GM23248 (cell line): ENCODE measurements around the gene COL23A1. TPM values are rescaled to one million over a fixed set of nuclear protein-coding genes. Genes with fewer than 3 reads are reported as not detected.
A peak's percentile ranks its signal among the peaks of the same experiment; 100 is the strongest.
"Not testable (repeated sequence)": the region's sequence is repeated elsewhere in the genome, so short reads cannot be mapped to it uniquely, and the experiment has no call there.

Source experiments
- DNase-seq: peaks from one replicate; pipeline ENCODE4 v3.0.0-alpha.2; 2015
- H2AFZ ChIP-seq: fragments of 200-600 bp; sonication (generic); 2 replicates; pipeline ENCODE4 v1.6.1; 2016; ENCODE audit warnings: antibody characterized with exemption
- H3F3A ChIP-seq: fragments of 200-600 bp; sonication (generic); 2 replicates; pipeline ENCODE4 v1.6.1; 2016; ENCODE audit warnings: mild to moderate bottlenecking, antibody characterized with exemption, mixed run types; ENCODE audit not compliant: insufficient read depth
- H3K27ac ChIP-seq: fragments of 200-600 bp; sonication (generic); 2 replicates; pipeline ENCODE4 v1.5.1; 2016; ENCODE audit warnings: mild to moderate bottlenecking
- H3K27me3 ChIP-seq: fragments of 200-600 bp; sonication (generic); replicated peaks from 2 replicates; pipeline ENCODE4 v1.6.1; 2016; ENCODE audit warnings: mild to moderate bottlenecking; ENCODE audit not compliant: insufficient read depth
- H3K36me3 ChIP-seq: fragments of 200-600 bp; sonication (generic); 2 replicates; pipeline ENCODE4 v1.6.1; 2016; ENCODE audit warnings: low read depth, mild to moderate bottlenecking
- H3K4me1 ChIP-seq: fragments of 200-600 bp; sonication (generic); 2 replicates; pipeline ENCODE4 v1.6.1; 2016; ENCODE audit warnings: mild to moderate bottlenecking; ENCODE audit not compliant: insufficient read depth
- H3K4me2 ChIP-seq: fragments of 200-600 bp; sonication (generic); one replicate; pipeline ENCODE4 v1.6.1; 2016; ENCODE audit warnings: mild to moderate bottlenecking; ENCODE audit not compliant: unreplicated experiment
- H3K4me3 ChIP-seq: fragments of 200-600 bp; sonication (generic); 2 replicates; pipeline ENCODE4 v1.5.1; 2016; ENCODE audit warnings: mild to moderate bottlenecking
- H3K79me2 ChIP-seq: fragments of 200-600 bp; sonication (generic); 2 replicates; pipeline ENCODE4 v1.6.1; 2016; ENCODE audit warnings: mild to moderate bottlenecking; ENCODE audit not compliant: insufficient read depth
- H3K9ac ChIP-seq: fragments of 200-600 bp; sonication (generic); 2 replicates; pipeline ENCODE4 v1.6.1; 2016; ENCODE audit warnings: mild to moderate bottlenecking
- H3K9me2 ChIP-seq: fragments of 200-600 bp; sonication (generic); 2 replicates; pipeline ENCODE4 v1.6.1; 2016; ENCODE audit warnings: mixed run types, mild to moderate bottlenecking, moderate library complexity; ENCODE audit not compliant: insufficient read depth
- H3K9me3 ChIP-seq: fragments of 200-600 bp; sonication (generic); one replicate; pipeline ENCODE4 v1.6.1; 2017; ENCODE audit warnings: low read depth
- H4K20me1 ChIP-seq: fragments of 200-600 bp; sonication (generic); 2 replicates; pipeline ENCODE4 v1.6.0; 2016; ENCODE audit not compliant: insufficient read depth
- EZH2 ChIP-seq: fragments of 200-600 bp; sonication (generic); IDR thresholded peaks from 2 replicates; pipeline ENCODE4 v1.6.1; 2018; ENCODE audit warnings: antibody characterized with exemption, mild to moderate bottlenecking; ENCODE audit not compliant: insufficient read depth, poor library complexity, severe bottlenecking
- EZH2phosphoT487 ChIP-seq: fragments of 200-600 bp; sonication (generic); IDR thresholded peaks from 2 replicates; pipeline ENCODE4 v1.6.1; 2018; ENCODE audit warnings: antibody characterized with exemption, moderate library complexity, mild to moderate bottlenecking, low read depth; ENCODE audit not compliant: insufficient read depth
- WGBS, 2 experiments: methylation state at CpG; one replicate each; pipeline ENCODE4 v1.1.6; 2015 to 2017; ENCODE audit warnings: low lambda C conversion rate in 2 of 2, low coverage in 1 of 2; ENCODE audit errors: missing lambda C conversion rate in 2 of 2; 5-methylcytosine and 5-hydroxymethylcytosine counted together
- in situ Hi-C: fragments of 300-500 bp; cut with MboI; formaldehyde crosslinking; loops from 2 replicates; pipeline ENCODE4 v1.15.0; 2020
- polyA plus RNA-seq: library from polyadenylated mRNA; unstranded; fragments of >200 nt; fragmentation: Nextera tagmentation; extraction: Ambion mirVana; gene quantifications from 2 replicates; pipeline ENCODE4 v1.2.1, GENCODE V29; 2016
- total RNA-seq: library from RNA; depleted of rRNA; stranded (reverse); fragments of >200 nt; shearing (Covaris generic); gene quantifications from 2 replicates; pipeline ENCODE4 v1.2.3, GENCODE V29; 2014

COL23A1 gene
- total and polyA plus RNA-seq, 2 experiments from 2014 or later: not detected

DNA sequence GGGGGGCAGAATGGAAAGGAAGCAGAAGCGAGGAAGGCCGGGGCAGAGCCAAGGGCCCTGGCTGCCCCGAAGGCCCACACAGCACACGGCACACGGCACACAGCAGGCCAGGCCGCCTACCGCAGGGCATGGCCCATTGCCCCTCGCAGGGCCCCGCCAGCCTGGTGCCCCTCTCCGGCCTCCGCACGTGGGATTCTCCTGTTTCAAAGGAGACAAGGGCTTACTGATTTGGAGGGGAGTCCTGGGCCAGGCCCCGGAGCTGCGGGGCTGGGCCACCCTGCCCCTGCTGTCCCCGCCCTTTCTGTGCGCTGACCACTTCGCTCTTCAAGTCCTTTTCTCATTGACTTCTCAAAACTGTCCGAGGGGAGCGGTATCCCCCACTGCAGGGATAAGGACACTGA is 349.9 kb downstream of the COL23A1 start:
- Histone ChIP-seq H3K79me2 (no peaks in the 10 kb centered on the region), H3K4me2 (no peak overlapping the region), H3F3A (0 out of 2 replicates have a peak, but pooled peaks cover 4% of the 10 kb centered on the region), H4K20me1 (no peaks in the 10 kb centered on the region), H2AFZ (no peak overlapping the region), H3K27me3 (no peaks in the 10 kb centered on the region), H3K9me3 (no peaks in the 10 kb centered on the region), H3K4me3 (no peak overlapping the region), H3K36me3 (no peaks in the 10 kb centered on the region), H3K27ac (no peak overlapping the region), H3K9me2 (no peaks in the 10 kb centered on the region), H3K4me1 (peaks cover 12% of the 10 kb centered on the region), H3K9ac (no peak overlapping the region)
- TF ChIP-seq EZH2phosphoT487 (no peak), EZH2 (no peak)
- 54 to 75% methylated on average over 7 to 18 of the region's 19 CpGs for WGBS, 2 experiments
- no peak for DNase-seq
- in situ Hi-C loops: no loop called here

DNA sequence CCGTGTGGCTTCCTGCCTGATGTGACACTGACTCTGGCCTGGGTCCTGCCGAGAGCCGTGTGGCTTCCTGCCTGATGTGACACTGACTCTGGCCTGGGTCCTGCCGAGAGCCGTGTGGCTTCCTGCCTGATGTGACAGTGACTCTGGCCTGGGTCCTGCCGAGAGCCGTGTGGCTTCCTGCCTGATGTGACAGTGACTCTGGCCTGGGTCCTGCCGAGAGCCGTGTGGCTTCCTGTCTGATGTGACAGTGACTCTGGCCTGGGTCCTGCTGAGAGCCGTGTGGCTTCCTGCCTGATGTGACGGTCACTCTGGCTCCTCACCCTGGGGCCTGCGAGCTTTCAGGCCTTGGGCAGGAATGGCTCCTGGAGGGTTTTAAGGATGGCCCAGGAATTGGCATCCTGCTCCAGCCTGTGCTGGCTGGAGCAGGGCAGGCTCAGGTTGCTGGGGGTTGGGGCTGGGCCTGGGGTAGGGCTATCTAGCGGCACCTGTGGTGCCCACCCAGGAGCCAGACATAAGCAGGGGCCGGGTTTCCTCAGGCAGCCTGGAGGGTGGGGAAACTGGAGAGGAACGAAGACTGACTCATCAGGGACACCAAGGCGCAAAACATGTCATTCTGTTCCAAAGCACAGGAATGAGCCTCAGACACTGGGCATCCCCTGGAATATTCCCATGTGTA is 350.4 kb downstream of the COL23A1 start:
- H3K9me2 ChIP-seq, H3K9ac ChIP-seq, in situ Hi-C loops, H3K79me2 ChIP-seq, H3F3A ChIP-seq, H3K27me3 ChIP-seq, H2AFZ ChIP-seq, H3K36me3 ChIP-seq, H3K27ac ChIP-seq, H3K4me2 ChIP-seq, H4K20me1 ChIP-seq, H3K9me3 ChIP-seq, H3K4me3 ChIP-seq: not testable (repeated sequence)
- peak; percentile 61 for DNase-seq
- 24 to 27% methylated on average over 7 to 9 of the region's 16 CpGs for WGBS, 2 experiments
- H3K4me1 ChIP-seq: peaks cover 12% of the 10 kb centered on the region

DNA sequence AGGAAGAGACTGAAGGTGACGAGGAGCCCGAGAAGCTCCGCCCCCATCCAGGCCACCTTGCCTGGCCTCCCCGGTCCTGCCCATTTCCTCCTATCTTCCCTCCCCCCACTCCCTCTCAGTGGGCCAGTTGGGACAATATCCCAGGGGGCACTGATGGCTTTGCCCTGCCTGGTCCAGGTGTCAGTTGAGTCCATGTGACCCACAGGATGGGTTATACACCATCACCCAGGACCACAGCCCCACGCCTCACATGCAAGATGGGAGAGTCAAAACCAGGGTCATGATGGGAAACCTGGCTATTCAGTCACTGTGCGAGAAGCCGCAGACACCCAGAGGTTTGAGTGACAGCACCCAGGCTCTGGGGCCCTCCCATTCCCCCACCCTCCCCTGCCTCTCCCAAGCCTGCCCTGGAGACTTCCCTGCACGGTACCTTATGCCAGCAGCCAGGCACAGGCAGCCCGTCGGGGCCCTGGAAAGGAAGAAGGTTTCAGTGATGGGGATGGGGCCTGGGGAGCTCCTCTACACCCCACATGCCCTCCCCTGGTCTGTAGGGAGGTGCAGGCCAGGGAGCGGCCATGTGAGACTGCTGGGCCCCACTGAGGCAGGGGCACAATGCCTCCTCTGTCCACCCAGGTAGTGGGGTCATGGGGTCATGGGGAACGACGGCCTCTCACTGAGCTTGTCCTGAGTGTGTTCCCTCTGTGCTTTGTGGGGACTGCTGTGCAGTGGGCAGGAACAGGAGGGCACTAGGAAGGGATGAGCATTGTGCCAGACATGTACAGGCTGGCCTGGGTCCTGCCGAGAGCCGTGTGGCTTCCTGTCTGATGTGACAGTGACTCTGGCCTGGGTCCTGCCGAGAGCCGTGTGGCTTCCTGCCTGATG is 351.2 kb downstream of the COL23A1 start:
- Histone ChIP-seq H3F3A (0 out of 2 replicates have a peak, but pooled peaks cover 5% of the 10 kb centered on the region), H3K79me2 (no peaks in the 10 kb centered on the region), H3K27me3 (no peaks in the 10 kb centered on the region), H3K9ac (no peak overlapping the region), H3K4me2 (no peak overlapping the region), H3K9me2 (no peaks in the 10 kb centered on the region), H2AFZ (no peak overlapping the region), H3K4me3 (no peak overlapping the region), H3K36me3 (no peaks in the 10 kb centered on the region), H3K27ac (no peak overlapping the region), H3K4me1 (peaks cover 12% of the 10 kb centered on the region), H4K20me1 (no peaks in the 10 kb centered on the region), H3K9me3 (no peaks in the 10 kb centered on the region)
- in situ Hi-C loops: no loop called here
- DNase-seq: no peak
- 63 to 66% methylated on average over 12 to 17 of the region's 17 CpGs for WGBS, 2 experiments
- TF ChIP-seq EZH2phosphoT487 (no peak), EZH2 (no peak)

DNA sequence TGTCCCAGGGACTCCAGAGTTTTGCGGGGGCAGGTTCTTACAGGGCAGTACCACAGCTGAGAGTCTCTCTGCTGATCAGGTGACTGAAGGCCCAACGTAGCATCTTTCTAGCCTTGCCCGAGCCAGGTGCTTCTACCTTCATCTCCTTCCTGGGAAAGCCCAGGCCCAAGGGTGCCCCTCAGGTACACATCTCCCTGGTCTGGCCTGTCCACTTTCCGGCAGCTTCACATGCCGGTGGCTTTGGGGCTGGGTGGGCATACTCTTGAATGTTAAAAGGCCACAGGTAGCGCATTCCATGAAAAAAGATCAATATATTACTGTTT is 351.9 kb downstream of the COL23A1 start:
- H3K4me1 ChIP-seq: peaks cover 12% of the 10 kb centered on the region
- in situ Hi-C loops: no loop called here
- no peak for DNase-seq
- TF ChIP-seq EZH2phosphoT487: no peak
- no peak for TF ChIP-seq EZH2
- no peaks in the 10 kb centered on the region for H3K36me3 ChIP-seq
- no peak overlapping the region for H3K4me3 ChIP-seq
- H3F3A ChIP-seq: peaks cover 11% of the 10 kb centered on the region; the same call in 1 of the 2 replicates
- H3K4me2 ChIP-seq: no peak overlapping the region
- H2AFZ ChIP-seq: no peak overlapping the region
- no peaks in the 10 kb centered on the region for H3K9me2 ChIP-seq
- H4K20me1 ChIP-seq: no peaks in the 10 kb centered on the region
- no peaks in the 10 kb centered on the region for H3K79me2 ChIP-seq
- WGBS, 2 experiments: 98 to 99% methylated on average over 6 of the region's 6 CpGs
- H3K9me3 ChIP-seq: no peaks in the 10 kb centered on the region
- no peaks in the 10 kb centered on the region for H3K27me3 ChIP-seq
- no peak overlapping the region for H3K27ac ChIP-seq
- no peak overlapping the region for H3K9ac ChIP-seq
